ENCODE data around the gene MRPL4. TPM values are rescaled to one million over a fixed set of nuclear protein-coding genes. Genes with fewer than 3 reads are reported as not detected.
A peak's percentile ranks its signal among the peaks of the same experiment; 100 is the strongest.
"Not testable (repeated sequence)": the region's sequence is repeated elsewhere in the genome, so short reads cannot be mapped to it uniquely, and the experiment has no call there.

MRPL4 gene
- total RNA-seq, 2 experiments from 2014 or later: 148 to 155 TPM

DNA sequence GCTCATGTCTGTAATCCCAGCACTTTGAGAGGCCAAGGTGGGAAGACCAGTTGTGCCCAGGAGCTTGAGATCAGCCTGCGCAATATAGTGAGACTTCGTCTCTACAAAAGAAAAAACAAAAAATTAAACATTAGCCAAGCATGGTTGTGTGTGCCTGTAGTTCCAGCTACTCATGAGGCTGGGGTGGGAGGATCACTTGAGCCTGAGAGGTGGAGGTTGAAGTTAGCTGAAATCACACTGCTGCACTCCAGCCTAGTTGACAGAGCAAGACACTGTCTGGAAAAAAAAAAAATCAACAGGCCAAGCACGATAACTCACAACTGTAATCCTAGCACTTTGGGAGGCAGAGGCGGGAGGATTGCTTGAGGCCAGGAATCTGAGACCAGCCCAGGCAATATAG lies 17.0 kb upstream of the MRPL4 start:
- CTCF ChIA-PET (ENCODE audit: unreplicated experiment): no interaction called here
- intact Hi-C loops (cut with micrococcal nuclease; ENCODE audit: unreplicated experiment): loop anchor here (5.0 to 10.0 kb wide), 5 partner anchors 43 to 740 kb away; partner anchors contain the start of genes ANGPTL6, DNMT1 and PPAN

DNA sequence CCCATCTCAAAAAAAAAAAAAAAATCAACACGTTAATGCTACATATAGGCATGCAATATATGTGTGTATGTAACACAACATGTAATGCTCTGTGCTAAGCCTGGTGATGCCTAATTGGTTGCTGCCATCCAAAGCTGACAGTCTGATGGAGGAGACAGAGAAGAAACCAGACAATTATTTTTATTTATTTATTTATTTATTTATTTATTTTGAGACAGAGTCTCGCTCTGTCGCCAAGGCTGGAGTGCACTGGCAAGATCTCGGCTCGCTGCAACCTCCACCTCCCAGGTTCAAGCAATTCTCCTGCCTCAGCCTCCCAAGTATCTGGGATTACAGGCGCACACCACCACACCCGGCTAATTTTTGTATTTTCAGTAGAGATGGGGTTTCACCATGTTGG lies 16.6 kb upstream of the MRPL4 start:
- POLR2A ChIA-PET: interaction anchor here (0.6 to 3.3 kb wide), 8 partner anchors 9 to 363 kb away, joined by 3 to 12 read pairs (median 4); partner anchors contain the start of gene DNMT1
- peaks cover 88% of the 10 kb centered on the region for H3K4me1 ChIP-seq (ENCODE audit: insufficient read depth, low read length, poor library complexity, severe bottlenecking)
- H4K20me1 ChIP-seq (ENCODE audit: insufficient read depth, low read length); H3K9me2 ChIP-seq (ENCODE audit: insufficient read depth, low read length); H3K36me3 ChIP-seq (ENCODE audit: insufficient read depth, low read length); BruUV-seq (replicated peaks); H2AFZ ChIP-seq (ENCODE audit: low read length); H3K9me3 ChIP-seq (ENCODE audit: low read length): not testable (repeated sequence)
- intact Hi-C loops (cut with micrococcal nuclease; ENCODE audit: unreplicated experiment): loop anchor here (5.0 to 10.0 kb wide), 5 partner anchors 43 to 739 kb away; partner anchors contain the start of genes ANGPTL6, DNMT1 and PPAN
- peak; percentile 25 for DNase-seq (ENCODE audit: low spot score)
- H3K4me2 ChIP-seq (ENCODE audit: low read length): peak overlapping the region; percentile 79
- H3K4me3 ChIP-seq (ENCODE audit: low read depth, low read length, poor library complexity, severe bottlenecking): peak overlapping the region; percentile 43
- H3K79me2 ChIP-seq (ENCODE audit: insufficient read depth, low read depth, low read length): peaks cover 36% of the 10 kb centered on the region
- CTCF ChIA-PET (ENCODE audit: unreplicated experiment): interaction anchor here (1.4 kb wide), 1 partner anchor 11 kb away, joined by 4 read pairs; no protein-coding TSS in a partner anchor
- H3K27ac ChIP-seq (ENCODE audit: low read depth, low read length, poor library complexity, severe bottlenecking): peak overlapping the region; percentile 95

More for the DNA sequence above, 17.0 kb upstream of the MRPL4 start:
- TF ChIP-seq CTCF (conservative IDR thresholded peaks at IDR 0.05; ENCODE audit: low read length) (no peak), EZH2phosphoT487 (IDR thresholded peaks at IDR 0.05; ENCODE audit: borderline replicate concordance, low read depth, low read length) (no peak)
- no peaks in the 10 kb centered on the region for H4K20me1 ChIP-seq (ENCODE audit: insufficient read depth, low read length)
- no peaks in the 10 kb centered on the region for H3K9me2 ChIP-seq (ENCODE audit: insufficient read depth, low read length)
- peak overlapping the region; percentile 45 for H3K4me2 ChIP-seq (ENCODE audit: low read length)
- peak; percentile 39 for DNase-seq (ENCODE audit: low spot score)
- peak overlapping the region; percentile 95 for H3K27ac ChIP-seq (ENCODE audit: low read depth, low read length, poor library complexity, severe bottlenecking)
- peak overlapping the region; percentile 6 for H3K4me3 ChIP-seq (ENCODE audit: low read depth, low read length, poor library complexity, severe bottlenecking)
- POLR2A ChIA-PET: interaction anchor here (0.7 to 3.3 kb wide), 5 partner anchors 10 to 362 kb away, joined by 3 to 12 read pairs (median 3); no protein-coding TSS in a partner anchor
- peaks cover 84% of the 10 kb centered on the region for H3K4me1 ChIP-seq (ENCODE audit: insufficient read depth, low read length, poor library complexity, severe bottlenecking)
- peaks cover 10% of the 10 kb centered on the region for H3K36me3 ChIP-seq (ENCODE audit: insufficient read depth, low read length)
- H3K9me3 ChIP-seq (ENCODE audit: low read length): no peaks in the 10 kb centered on the region
- no TSS peak for BruUV-seq (replicated peaks)
- no peak overlapping the region for H2AFZ ChIP-seq (ENCODE audit: low read length)
- H3K79me2 ChIP-seq (ENCODE audit: insufficient read depth, low read depth, low read length): peaks cover 40% of the 10 kb centered on the region

- no peak overlapping the region for H2AFZ ChIP-seq (ENCODE audit: low read length)
- no peaks in the 10 kb centered on the region for H3K9me2 ChIP-seq (ENCODE audit: insufficient read depth, low read length)
- TF ChIP-seq CTCF (conservative IDR thresholded peaks at IDR 0.05; ENCODE audit: low read length): no peak
- no peak for TF ChIP-seq EZH2phosphoT487 (IDR thresholded peaks at IDR 0.05; ENCODE audit: borderline replicate concordance, low read depth, low read length)
- intact Hi-C loops (cut with micrococcal nuclease; ENCODE audit: unreplicated experiment): loop anchor here (5.0 to 10.0 kb wide), 5 partner anchors 45 to 737 kb away; partner anchors contain the start of genes ANGPTL6, DNMT1 and PPAN
- H3K4me3 ChIP-seq (ENCODE audit: low read depth, low read length, poor library complexity, severe bottlenecking): peak overlapping the region; percentile 65
- no TSS peak for BruUV-seq (replicated peaks)
- POLR2A ChIA-PET: no interaction called here
- peak overlapping the region; percentile 83 for H3K4me2 ChIP-seq (ENCODE audit: low read length)
- peak overlapping the region; percentile 95 for H3K27ac ChIP-seq (ENCODE audit: low read depth, low read length, poor library complexity, severe bottlenecking)
- H3K9me3 ChIP-seq (ENCODE audit: low read length): no peaks in the 10 kb centered on the region
- CTCF ChIA-PET (ENCODE audit: unreplicated experiment): no interaction called here
- no peaks in the 10 kb centered on the region for H4K20me1 ChIP-seq (ENCODE audit: insufficient read depth, low read length)
- peaks cover 96% of the 10 kb centered on the region for H3K4me1 ChIP-seq (ENCODE audit: insufficient read depth, low read length, poor library complexity, severe bottlenecking)
- peaks cover 16% of the 10 kb centered on the region; the same call in 1 of the 2 replicates for H3K79me2 ChIP-seq (ENCODE audit: insufficient read depth, low read depth, low read length)
- no peak for DNase-seq (ENCODE audit: low spot score)
- H3K36me3 ChIP-seq (ENCODE audit: insufficient read depth, low read length): no peaks in the 10 kb centered on the region
Measured at GRCh38 chr19:10237702-10238101, 14.3 kb upstream of the MRPL4 start.
